SK-N-SH (cell line): ENCODE data around the gene CST11. TPM values are rescaled to one million over a fixed set of nuclear protein-coding genes. Genes with fewer than 3 reads are reported as not detected.

ENCODE experiments used
- CTCF ChIA-PET: fragments of 300-600, 350-600 bp; formaldehyde crosslinking; extraction: SDS; loops from one replicate; lab custom pipeline; 2021; lab: Yijun Ruan, JAX
- POLR2A ChIA-PET: fragments of 350-600 bp; sonication (Branson Sonifier 250); formaldehyde crosslinking; extraction: SDS; loops from one replicate; lab custom pipeline; 2020; ENCODE audit warnings: antibody characterized with exemption, inconsistent platforms; lab: Yijun Ruan, JAX
- DNase-seq: peaks from one replicate; pipeline ENCODE4 v3.0.0; 2012
- H2AFZ ChIP-seq: fragments of 200-600 bp; sonication (generic); 2 replicates; pipeline ENCODE4 v1.8.1; 2016; ENCODE audit warnings: antibody characterized with exemption, mild to moderate bottlenecking, low read depth
- H3F3A ChIP-seq: fragments of 200-600 bp; sonication (generic); replicated peaks from 2 replicates; pipeline ENCODE3; 2016; ENCODE audit warnings: antibody characterized with exemption, mild to moderate bottlenecking; ENCODE audit not compliant: insufficient read depth
- H3K27ac ChIP-seq, 2 experiments: fragments of 200-500 bp in 1 of 2; fragments of 200-600 bp in 1 of 2; sonication (Bioruptor generic) in 1 of 2; sonication (generic), shearing (Covaris generic) in 1 of 2; 2 replicates each; pipeline versions ENCODE4 v1.5.1 to v1.6.1; 2014 to 2016; ENCODE audit warnings: low read depth in 2 of 2, inconsistent platforms in 1 of 2, low read length in 1 of 2, mild to moderate bottlenecking in 1 of 2, mixed read lengths in 1 of 2
- H3K27me3 ChIP-seq: fragments of 200-600 bp; sonication (generic), shearing (Covaris generic); 2 replicates; pipeline ENCODE4 v1.6.1; 2016; ENCODE audit warnings: mixed run types; ENCODE audit not compliant: insufficient read depth
- H3K36me3 ChIP-seq, 2 experiments: fragments of 200-500 bp in 1 of 2; fragments of 200-600 bp in 1 of 2; sonication (Bioruptor generic) in 1 of 2; sonication (generic) in 1 of 2; replicated peaks in 1 of 2; 2 replicates each; pipeline versions ENCODE3 to v1.5.1; 2014 to 2016; ENCODE audit warnings: low read length in 1 of 2, mild to moderate bottlenecking in 1 of 2; ENCODE audit not compliant: insufficient read depth in 2 of 2, control insufficient read depth in 1 of 2
- H3K4me1 ChIP-seq, 2 experiments: fragments of 200-500 bp in 1 of 2; fragments of 200-600 bp in 1 of 2; sonication (Bioruptor generic) in 1 of 2; sonication (generic), shearing (Covaris generic) in 1 of 2; 2 replicates each; pipeline versions ENCODE4 v1.5.1 to v1.6.1; 2014 to 2016; ENCODE audit warnings: low read depth in 1 of 2, low read length in 1 of 2, mixed run types in 1 of 2; ENCODE audit not compliant: insufficient read depth in 2 of 2, control insufficient read depth in 1 of 2
- H3K4me2 ChIP-seq: fragments of 200-600 bp; sonication (generic), shearing (Covaris generic); 2 replicates; pipeline ENCODE4 v1.6.1; 2017; ENCODE audit warnings: mixed run types
- H3K4me3 ChIP-seq, 2 experiments: fragments of 200-500 bp in 1 of 2; fragments of 200-600 bp in 1 of 2; sonication (Bioruptor generic) in 1 of 2; sonication (generic), shearing (Covaris generic) in 1 of 2; 2 replicates each; pipeline versions ENCODE4 v1.5.1 to v1.8.1; 2014 to 2016; ENCODE audit warnings: low read depth in 2 of 2, inconsistent platforms in 1 of 2, low read length in 1 of 2, mild to moderate bottlenecking in 1 of 2, mixed read lengths in 1 of 2, moderate library complexity in 1 of 2
- H3K79me2 ChIP-seq: fragments of 200-600 bp; sonication (generic); 2 replicates; pipeline ENCODE4 v1.8.1; 2017; ENCODE audit warnings: mild to moderate bottlenecking; ENCODE audit not compliant: insufficient read depth
- H3K9ac ChIP-seq: fragments of 200-600 bp; sonication (generic); 2 replicates; pipeline ENCODE4 v1.6.1; 2017; ENCODE audit warnings: mixed run types
- H3K9me2 ChIP-seq: fragments of 200-600 bp; sonication (generic); 2 replicates; pipeline ENCODE4 v1.6.1; 2017; ENCODE audit warnings: mixed run types
- H3K9me3 ChIP-seq: fragments of 200-600 bp; sonication (generic); 2 replicates; pipeline ENCODE4 v1.6.1; 2017; ENCODE audit warnings: mixed run types, mild to moderate bottlenecking, moderate library complexity
- H4K20me1 ChIP-seq: fragments of 200-600 bp; sonication (generic); 2 replicates; pipeline ENCODE4 v1.6.1; 2017; ENCODE audit warnings: mild to moderate bottlenecking, mixed run types; ENCODE audit not compliant: insufficient read depth
- CHD2 ChIP-seq: fragments of 150-350 bp; IDR thresholded peaks from 2 replicates; pipeline ENCODE4 v1.6.1; 2018; ENCODE audit warnings: low read length; ENCODE audit not compliant: partially characterized antibody
- ELF1 ChIP-seq: IDR thresholded peaks from 2 replicates; pipeline ENCODE4 v1.4.0; 2012
- FOSL2 ChIP-seq: IDR thresholded peaks from 2 replicates; pipeline ENCODE4 v1.4.0; 2012; ENCODE audit warnings: low read depth, mild to moderate bottlenecking, moderate library complexity, borderline replicate concordance
- FOXJ3 ChIP-seq: sonication (generic); formaldehyde crosslinking; IDR thresholded peaks from 2 replicates; pipeline ENCODE4 v1.5.1; 2020; ENCODE audit warnings: mild to moderate bottlenecking, missing genetic modification reagents
- JUND ChIP-seq: IDR thresholded peaks from 2 replicates; pipeline ENCODE4 v1.4.0; 2012
- MXI1 ChIP-seq: IDR thresholded peaks from 2 replicates; pipeline ENCODE4 v1.6.1; 2012; ENCODE audit warnings: mild to moderate bottlenecking, low read depth, low read length, improper control_type of control experiment
- NFIC ChIP-seq: IDR thresholded peaks from 2 replicates; pipeline ENCODE4 v1.4.0; 2012; ENCODE audit warnings: borderline replicate concordance
- PBX3 ChIP-seq: IDR thresholded peaks from 2 replicates; pipeline ENCODE4; 2012
- POLR2AphosphoS5 ChIP-seq: IDR thresholded peaks from 2 replicates; pipeline ENCODE4 v1.6.1; 2012; ENCODE audit warnings: low read depth, low read length
- RCOR1 ChIP-seq: fragments of 150-350 bp; IDR thresholded peaks from 2 replicates; pipeline ENCODE4 v1.6.1; 2017; ENCODE audit warnings: antibody characterized with exemption, low read length
- REST ChIP-seq: IDR thresholded peaks from 2 replicates; pipeline ENCODE4 v1.6.1; 2012; ENCODE audit warnings: mild to moderate bottlenecking, low read depth, low read length, moderate library complexity
- RFX5 ChIP-seq: IDR thresholded peaks from 2 replicates; pipeline ENCODE4 v1.6.1; 2012; ENCODE audit warnings: mild to moderate bottlenecking, improper control_type of control experiment, low read length
- RXRA ChIP-seq: IDR thresholded peaks from 2 replicates; pipeline ENCODE4 v1.4.0; 2012; ENCODE audit warnings: low read depth, mild to moderate bottlenecking, borderline replicate concordance
- TAF1 ChIP-seq: IDR thresholded peaks from 2 replicates; pipeline ENCODE4 v1.6.1; 2012; ENCODE audit warnings: low read depth, mild to moderate bottlenecking, low read length, moderate library complexity, borderline replicate concordance
- TCF12 ChIP-seq: IDR thresholded peaks from 2 replicates; pipeline ENCODE4 v1.4.0; 2012
- TEAD4 ChIP-seq: IDR thresholded peaks from 2 replicates; pipeline ENCODE4 v1.4.0; 2012; ENCODE audit warnings: mild to moderate bottlenecking, borderline replicate concordance; ENCODE audit not compliant: insufficient read depth
- WGBS: methylation state at CpG from one replicate; pipeline ENCODE4 v1.1.6; 2017; ENCODE audit warnings: low lambda C conversion rate; 5-methylcytosine and 5-hydroxymethylcytosine counted together
- polyA plus RNA-seq, 3 experiments: library from polyadenylated mRNA; depleted of rRNA; stranded (reverse); fragments of >200 nt; gene quantifications; 2 replicates each; pipeline ENCODE4 v1.2.3, GENCODE V29; 2012
- TF ChIP-seq, protein P1 (sequence below): fragments of 200-600 bp; sonication (generic); IDR thresholded peaks from 2 replicates; pipeline ENCODE4 v1.6.1; 2017; ENCODE audit warnings: antibody characterized with exemption, mild to moderate bottlenecking, moderate library complexity
- TF ChIP-seq, protein P2 (sequence below): fragments of 150-350 bp; IDR thresholded peaks from 2 replicates; pipeline ENCODE4 v1.6.1; 2016; ENCODE audit warnings: mild to moderate bottlenecking, low read depth, low read length

CST11 gene
- polyA plus RNA-seq, 1 of the 3 experiments (the other 2 are of a cell fraction), result not detected

DNA sequence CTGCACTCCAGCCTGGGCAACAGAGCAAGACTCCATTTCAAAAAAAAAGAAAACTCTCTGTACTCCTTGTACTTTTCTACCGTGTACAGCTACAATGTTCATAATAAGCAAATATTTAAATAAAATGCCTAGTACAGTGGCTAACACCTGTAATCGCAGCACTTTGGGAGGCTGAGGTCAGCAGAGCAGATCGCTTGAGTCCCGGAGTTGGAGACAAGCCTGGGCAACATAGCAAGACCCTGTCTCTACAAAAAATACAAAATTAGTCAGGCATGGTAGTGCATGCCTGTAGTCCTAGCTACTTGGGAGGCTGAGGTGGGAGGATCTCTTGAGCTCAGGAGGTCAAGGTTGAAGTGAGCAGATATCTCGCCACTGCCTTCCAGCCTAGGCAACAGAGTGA lies 37.1 kb downstream of the CST11 start:
- TF ChIP-seq TEAD4 (no peak), PBX3 (no peak)
- TF ChIP-seq, all 33 proteins: peak for 0
- no peak overlapping the region for H3K4me3 ChIP-seq
- peaks cover 0 to 4% of the 10 kb centered on the region in 2 experiments for H3K36me3 ChIP-seq
- H3K9me2 ChIP-seq, result no peaks in the 10 kb centered on the region
- DNase-seq, result no peak
- ChIA-PET CTCF (interaction anchor here (0.6 to 1.2 kb wide), 2 partner anchors 26 to 1647 kb away, joined by 3 read pairs; no protein-coding TSS in a partner anchor), POLR2A (no interaction called here)
- H3K27me3 ChIP-seq, result no peaks in the 10 kb centered on the region
- no peak overlapping the region for H2AFZ ChIP-seq
- 89% methylated on average over 5 of the region's 5 CpGs for WGBS
- no peak overlapping the region for H3K9ac ChIP-seq
- H3K79me2 ChIP-seq, result peaks cover 98% of the 10 kb centered on the region
- H3K9me3 ChIP-seq, result no peaks in the 10 kb centered on the region
- H3K27ac ChIP-seq, result no peak overlapping the region
- peaks cover 7% of the 10 kb centered on the region for H3F3A ChIP-seq
- H4K20me1 ChIP-seq, result peaks cover 15% of the 10 kb centered on the region
- H3K4me2 ChIP-seq, result no peak overlapping the region
- H3K4me1 ChIP-seq, result peaks cover 0 to 5% of the 10 kb centered on the region in 2 experiments; a peak in 2 of 4 replicates

- ChIA-PET POLR2A (no interaction called here), CTCF (no interaction called here)
These were observed 38.0 kb downstream of the CST11 start for GRCh38 chr20:23414526-23415188.

More at GRCh38 chr20:23414526-23415188, 38.0 kb downstream of the CST11 start:
- Histone ChIP-seq H3K4me1 (peaks cover 0 to 4% of the 10 kb centered on the region in 2 experiments; a peak in 3 of 4 replicates), H3K79me2 (peaks cover 98% of the 10 kb centered on the region), H3K4me3 (no peak overlapping the region), H3K9me3 (no peaks in the 10 kb centered on the region), H4K20me1 (peaks cover 20% of the 10 kb centered on the region), H3K4me2 (no peak overlapping the region), H3F3A (peaks cover 2% of the 10 kb centered on the region), H3K27me3 (no peaks in the 10 kb centered on the region), H3K27ac (no peak overlapping the region), H3K9ac (no peak overlapping the region), H3K36me3 (peaks cover 0 to 4% of the 10 kb centered on the region in 2 experiments), H2AFZ (no peak overlapping the region), H3K9me2 (no peaks in the 10 kb centered on the region)
- no peak for DNase-seq
- 91% methylated on average over 1 of the region's 1 CpG for WGBS
- TF ChIP-seq NFIC, result no peak
- TF ChIP-seq ELF1, result no peak
- TF ChIP-seq, protein P1, sequence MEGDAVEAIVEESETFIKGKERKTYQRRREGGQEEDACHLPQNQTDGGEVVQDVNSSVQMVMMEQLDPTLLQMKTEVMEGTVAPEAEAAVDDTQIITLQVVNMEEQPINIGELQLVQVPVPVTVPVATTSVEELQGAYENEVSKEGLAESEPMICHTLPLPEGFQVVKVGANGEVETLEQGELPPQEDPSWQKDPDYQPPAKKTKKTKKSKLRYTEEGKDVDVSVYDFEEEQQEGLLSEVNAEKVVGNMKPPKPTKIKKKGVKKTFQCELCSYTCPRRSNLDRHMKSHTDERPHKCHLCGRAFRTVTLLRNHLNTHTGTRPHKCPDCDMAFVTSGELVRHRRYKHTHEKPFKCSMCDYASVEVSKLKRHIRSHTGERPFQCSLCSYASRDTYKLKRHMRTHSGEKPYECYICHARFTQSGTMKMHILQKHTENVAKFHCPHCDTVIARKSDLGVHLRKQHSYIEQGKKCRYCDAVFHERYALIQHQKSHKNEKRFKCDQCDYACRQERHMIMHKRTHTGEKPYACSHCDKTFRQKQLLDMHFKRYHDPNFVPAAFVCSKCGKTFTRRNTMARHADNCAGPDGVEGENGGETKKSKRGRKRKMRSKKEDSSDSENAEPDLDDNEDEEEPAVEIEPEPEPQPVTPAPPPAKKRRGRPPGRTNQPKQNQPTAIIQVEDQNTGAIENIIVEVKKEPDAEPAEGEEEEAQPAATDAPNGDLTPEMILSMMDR, result no peak
- no peak for TF ChIP-seq REST
- no peak for TF ChIP-seq RXRA
- TF ChIP-seq, protein P2, sequence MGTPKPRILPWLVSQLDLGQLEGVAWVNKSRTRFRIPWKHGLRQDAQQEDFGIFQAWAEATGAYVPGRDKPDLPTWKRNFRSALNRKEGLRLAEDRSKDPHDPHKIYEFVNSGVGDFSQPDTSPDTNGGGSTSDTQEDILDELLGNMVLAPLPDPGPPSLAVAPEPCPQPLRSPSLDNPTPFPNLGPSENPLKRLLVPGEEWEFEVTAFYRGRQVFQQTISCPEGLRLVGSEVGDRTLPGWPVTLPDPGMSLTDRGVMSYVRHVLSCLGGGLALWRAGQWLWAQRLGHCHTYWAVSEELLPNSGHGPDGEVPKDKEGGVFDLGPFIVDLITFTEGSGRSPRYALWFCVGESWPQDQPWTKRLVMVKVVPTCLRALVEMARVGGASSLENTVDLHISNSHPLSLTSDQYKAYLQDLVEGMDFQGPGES, result no peak
- TF ChIP-seq CHD2, result no peak
- no peak for TF ChIP-seq PBX3
- no peak for TF ChIP-seq RFX5
- TF ChIP-seq JUND, result no peak
- no peak for TF ChIP-seq TAF1
- no peak for TF ChIP-seq FOSL2
- no peak for TF ChIP-seq FOXJ3
- TF ChIP-seq TCF12, result no peak
- no peak for TF ChIP-seq RCOR1
- no peak for TF ChIP-seq POLR2AphosphoS5
- TF ChIP-seq MXI1, result no peak
